ENCODE measurements around the gene NACA2. TPM values are rescaled to one million over a fixed set of nuclear protein-coding genes. Genes with fewer than 3 reads are reported as not detected.

Gene NACA2
- total and polyA plus RNA-seq, 2 of the 4 experiments (the other 2 are of a cell fraction), result not detected

DNA sequence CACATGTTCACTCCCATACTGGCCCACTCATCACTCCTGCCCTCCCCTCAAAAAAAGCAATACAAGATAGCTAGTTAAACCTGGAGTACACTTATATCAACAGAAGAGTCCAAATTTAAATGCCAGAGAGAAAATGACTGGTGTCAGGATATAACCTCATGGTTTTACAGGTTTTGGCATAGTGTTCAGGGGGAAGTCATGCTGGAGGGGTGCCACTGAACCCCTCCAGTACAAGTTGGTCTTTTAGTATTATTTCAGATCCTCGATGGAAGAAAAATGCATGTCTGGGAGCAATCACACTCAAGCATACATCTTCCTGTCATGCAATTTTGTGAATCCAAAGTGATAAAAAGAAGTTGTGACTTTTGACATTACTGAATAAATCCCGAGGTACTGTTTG is 10.5 kb downstream of the NACA2 start:
- BruUV-seq (replicated peaks), result no TSS peak

More for the DNA sequence above, 10.5 kb downstream of the NACA2 start:
- Histone ChIP-seq H2BK15ac (ENCODE audit: low read depth, low read length) (no peak overlapping the region), H3K27ac (ENCODE audit: insufficient read depth, low read length) (no peak overlapping the region), H3K4me3 (ENCODE audit: insufficient read depth, low read depth, low read length) (no peak overlapping the region), H2BK120ac (ENCODE audit: low read depth, low read length) (no peak overlapping the region), H3K23ac (ENCODE audit: low read depth, low read length) (no peak overlapping the region), H3K14ac (replicated peaks; ENCODE audit: low read depth, low read length) (no peak overlapping the region), H3K27me3 (ENCODE audit: control insufficient read depth, insufficient read depth, low read length) (no peaks in the 10 kb centered on the region; the same call in 1 of the 2 replicates), H3K9me1 (ENCODE audit: insufficient read depth, low read length) (peaks cover 3% of the 10 kb centered on the region; the same call in 1 of the 2 replicates), H2BK20ac (ENCODE audit: low read depth, low read length) (no peak overlapping the region), H2AK9ac (replicated peaks; ENCODE audit: low read depth, low read length, poor library complexity) (no peak overlapping the region), H4K91ac (ENCODE audit: insufficient read depth, low read depth, low read length) (no peak overlapping the region), H3K4ac (ENCODE audit: low read depth, low read length) (no peak overlapping the region), H3K4me2 (ENCODE audit: low read depth, low read length) (no peak overlapping the region), H4K8ac (ENCODE audit: low read depth in 2 of 2, low read length in 2 of 2) (no peak overlapping the region), H3K9me3 (ENCODE audit: control insufficient read depth, insufficient read depth, low read length) (no peaks in the 10 kb centered on the region), H2BK5ac (ENCODE audit: low read depth, low read length, poor library complexity, severe bottlenecking) (no peak overlapping the region), H3K79me1 (ENCODE audit: low read depth in 1 of 2, low read length in 2 of 2) (no peaks in the 10 kb centered on the region), H3K4me1 (ENCODE audit: control insufficient read depth, insufficient read depth, low read length) (peaks cover 7% of the 10 kb centered on the region; the same call in 1 of the 2 replicates), H3K18ac (ENCODE audit: low read depth, low read length) (no peak overlapping the region), H3K36me3 (ENCODE audit: control insufficient read depth, insufficient read depth, low read length) (no peaks in the 10 kb centered on the region), H3K56ac (ENCODE audit: extremely low read depth, insufficient read depth, low read length) (no peak overlapping the region), H2AK5ac (ENCODE audit: low read depth, low read length) (no peak overlapping the region), H2AFZ (replicated peaks; ENCODE audit: low read length, poor library complexity) (no peak overlapping the region), H4K20me1 (ENCODE audit: insufficient read depth, low read length) (no peaks in the 10 kb centered on the region), H3K9ac (ENCODE audit: low read depth, low read length) (no peak overlapping the region), H4K5ac (ENCODE audit: low read depth, low read length) (no peak overlapping the region)
- intact Hi-C loops (cut with micrococcal nuclease) (no loop called here), in situ Hi-C loops (cut with MboI; ENCODE audit: low sequenced_read_pairs) (no loop called here), dilution Hi-C loops (cut with HindIII; ENCODE audit: low sequenced_read_pairs, unreplicated experiment) (no loop called here)
- ATAC-seq (ENCODE audit: low read depth) (no peak), DNase-seq (no peak)
- ChIA-PET POLR2A (ENCODE audit: unreplicated experiment) (interaction anchor here (0.6 kb wide), 4 partner anchors 110 to 171 kb away, joined by 3 to 14 read pairs (median 4); no protein-coding TSS in a partner anchor), CTCF (no interaction called here)
- WGBS, 2 experiments (ENCODE audit: extremely low coverage in 2 of 2, insufficient read length in 1 of 2), result no CpG with 5 or more reads among the region's 2 CpGs
- TF ChIP-seq RFX5 (IDR thresholded peaks at IDR 0.05; ENCODE audit: low read depth, low read length) (no peak), NFE2L2 (IDR thresholded peaks at IDR 0.05; ENCODE audit: low read depth, low read length) (no peak), MAFK (IDR thresholded peaks at IDR 0.05; ENCODE audit: low read depth, low read length) (no peak), CEBPB (IDR thresholded peaks at IDR 0.05; ENCODE audit: low read depth, low read length) (no peak), CHD1 (IDR thresholded peaks at IDR 0.05; ENCODE audit: low read depth, low read length) (no peak), RCOR1 (IDR thresholded peaks at IDR 0.05; ENCODE audit: insufficient replicate concordance, low read length) (no peak), POLR2A (IDR thresholded peaks at IDR 0.05; ENCODE audit: low read depth, low read length) (no peak), MAZ (IDR thresholded peaks at IDR 0.05; ENCODE audit: borderline replicate concordance, low read depth, low read length) (no peak), FOS (IDR thresholded peaks at IDR 0.05; ENCODE audit: low read depth, low read length) (no peak)
- TF ChIP-seq, protein P1, sequence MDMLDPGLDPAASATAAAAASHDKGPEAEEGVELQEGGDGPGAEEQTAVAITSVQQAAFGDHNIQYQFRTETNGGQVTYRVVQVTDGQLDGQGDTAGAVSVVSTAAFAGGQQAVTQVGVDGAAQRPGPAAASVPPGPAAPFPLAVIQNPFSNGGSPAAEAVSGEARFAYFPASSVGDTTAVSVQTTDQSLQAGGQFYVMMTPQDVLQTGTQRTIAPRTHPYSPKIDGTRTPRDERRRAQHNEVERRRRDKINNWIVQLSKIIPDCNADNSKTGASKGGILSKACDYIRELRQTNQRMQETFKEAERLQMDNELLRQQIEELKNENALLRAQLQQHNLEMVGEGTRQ (IDR thresholded peaks at IDR 0.05; ENCODE audit: low read depth, low read length), result no peak

All from IMR-90 (cell line).